Adrenal gland (tissue), 12 donors: ENCODE data around the gene RNFT2. TPM values are rescaled to one million over a fixed set of nuclear protein-coding genes. Genes with fewer than 3 reads are reported as not detected.

ENCODE experiments used
- DNase-seq, 7 donors: peaks; one replicate each; pipeline ENCODE4 v3.0.0-alpha.2; 2019 to 2020
- H3K27ac ChIP-seq, 5 donors: fragments of 200-600 bp; sonication (generic) in 4 of 5; 1 replicate in 3 of 5; 2 replicates in 2 of 5; pipeline versions ENCODE4 v1.5.1 to v1.8.0; 2016 to 2020; ENCODE audit warnings: mild to moderate bottlenecking in 1 of 5
- H3K27me3 ChIP-seq: fragments of 200-600 bp; 2 replicates; pipeline ENCODE4 v1.8.0; 2021
- H3K36me3 ChIP-seq, 2 donors: fragments of 200-600 bp; replicated peaks in 1 of 2; 1 replicate in 1 of 2; 2 replicates in 1 of 2; pipeline versions ENCODE4 v1.5.1 to v1.8.0; 2018 to 2022
- H3K4me1 ChIP-seq, 2 donors: fragments of 200-600 bp; replicated peaks in 1 of 2; 1 replicate in 1 of 2; 2 replicates in 1 of 2; pipeline versions ENCODE4 v1.5.1 to v1.8.0; 2018 to 2021
- H3K4me3 ChIP-seq, 4 donors: fragments of 200-600 bp; sonication (generic) in 3 of 4; one replicate each; pipeline ENCODE4 v1.5.1; 2016 to 2018
- H3K9me3 ChIP-seq, 3 donors: fragments of 200-600 bp; sonication (generic) in 1 of 3; replicated peaks in 1 of 3; 1 replicate in 2 of 3; 2 replicates in 1 of 3; pipeline versions ENCODE4 v1.5.1 to v1.8.0; 2016 to 2021
- POLR2A ChIP-seq, 2 donors: fragments of 450-650 bp; IDR thresholded peaks; one replicate each; pipeline ENCODE4 v1.6.1; 2017; ENCODE audit warnings: antibody characterized with exemption in 2 of 2, mild to moderate bottlenecking in 2 of 2, moderate library complexity in 1 of 2
- WGBS, 4 donors: extraction: QIAGEN DNeasy Blood & Tissue Kit in 2 of 4; methylation state at CpG; one replicate each; pipeline versions ENCODE4 v1.1.5 to v1.1.7; 2013 to 2017; 5-methylcytosine and 5-hydroxymethylcytosine counted together
- intact Hi-C, 2 donors: fragments of 100-400 bp; cut with DNase I; formaldehyde crosslinking; loops; one replicate each; pipeline versions ENCODE4 v1.14.1 to v1.15.0; 2022 to 2023
- polyA plus RNA-seq, 3 donors: library from polyadenylated mRNA; stranded (reverse); fragments of 200-250 nt in 2 of 3; fragments of 350-450 nt in 1 of 3; fragmentation: Illumina TruSeq in 1 of 3; extraction: RNeasy Lipid Tissue Mini Kit (QIAGEN cat#74804) in 1 of 3; gene quantifications; one replicate each; pipeline ENCODE4 v1.2.3, GENCODE V29; 2013 to 2014
- total RNA-seq, 9 donors: library from RNA; depleted of rRNA in 4 of 9; stranded (reverse); fragments of >200 nt in 4 of 9; fragments of 120-200 nt in 1 of 9; fragmentation: NEBNext Ultra II Directional in 1 of 9; extraction: Animal tissue kit (Norgen Biotek cat#: 25700) in 1 of 9; gene quantifications; one replicate each; pipeline versions ENCODE4 v1.1.0 to v1.2.4, GENCODE V29; 2013 to 2023
- TF ChIP-seq, protein P1 (sequence below), 6 experiments: fragments of 450-650 bp in 4 of 6; fragments of 200-600 bp in 2 of 6; sonication (generic) in 1 of 6; IDR thresholded peaks; 1 replicate in 5 of 6; 2 replicates in 1 of 6; pipeline versions ENCODE4 v1.5.1 to v1.8.0; 2016 to 2021; ENCODE audit warnings: antibody characterized with exemption in 6 of 6, mild to moderate bottlenecking in 2 of 6, moderate library complexity in 1 of 6
- donor health status: healthy with polysubstance abuse.
- donor health status: Bipolar disorder and iron deficiency.
- donor health status: DM: yes; HTN: yes; CAD: no.
- donor health status: DM: no; HTN: no; CAD: no.
- donor health status: DM: no; HTN: no; CAD: no.
- donor health status: DM: yes; HTN: yes; CAD: no.

Gene RNFT2
- total and polyA plus RNA-seq, 12 donors: 2.8 to 11.4 (median 5.8) TPM

DNA sequence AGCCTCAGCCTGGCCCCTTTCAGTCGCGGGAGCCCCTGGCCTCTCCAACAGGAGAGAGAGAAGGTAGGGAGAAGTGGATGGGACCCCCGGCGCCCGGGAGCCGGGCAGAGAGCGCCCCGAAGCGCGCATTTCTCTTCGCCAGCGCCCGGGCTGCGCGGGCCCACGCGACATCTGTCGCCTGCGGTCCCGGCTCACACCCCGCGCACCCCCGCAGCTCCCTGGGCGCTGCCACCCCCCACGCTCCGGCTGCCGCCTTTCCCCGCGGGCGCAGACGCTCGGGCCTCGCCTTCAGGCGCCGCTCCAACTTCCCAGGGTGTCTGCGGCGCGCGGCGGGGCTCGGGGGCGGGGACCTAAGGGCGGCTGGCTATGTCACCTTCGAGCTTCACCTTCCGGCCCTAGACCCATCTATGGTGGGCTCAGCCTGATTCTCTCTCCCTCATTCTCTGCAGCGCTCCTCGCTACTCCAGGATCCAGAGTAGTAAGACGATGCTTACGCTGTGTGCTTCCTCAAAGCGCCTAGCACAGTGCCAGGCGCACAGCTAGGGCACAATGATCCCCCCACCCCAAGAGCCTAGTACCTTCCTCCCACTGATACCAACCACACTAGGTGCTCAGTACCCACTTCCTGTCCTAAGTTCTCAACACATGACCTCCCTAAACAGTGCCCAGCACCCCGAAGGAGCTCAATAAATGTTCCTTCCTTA lies 141.5 kb downstream of the RNFT2 start:
- TF ChIP-seq POLR2A (IDR thresholded peaks at IDR 0.05): no peak
- TF ChIP-seq, protein P1, sequence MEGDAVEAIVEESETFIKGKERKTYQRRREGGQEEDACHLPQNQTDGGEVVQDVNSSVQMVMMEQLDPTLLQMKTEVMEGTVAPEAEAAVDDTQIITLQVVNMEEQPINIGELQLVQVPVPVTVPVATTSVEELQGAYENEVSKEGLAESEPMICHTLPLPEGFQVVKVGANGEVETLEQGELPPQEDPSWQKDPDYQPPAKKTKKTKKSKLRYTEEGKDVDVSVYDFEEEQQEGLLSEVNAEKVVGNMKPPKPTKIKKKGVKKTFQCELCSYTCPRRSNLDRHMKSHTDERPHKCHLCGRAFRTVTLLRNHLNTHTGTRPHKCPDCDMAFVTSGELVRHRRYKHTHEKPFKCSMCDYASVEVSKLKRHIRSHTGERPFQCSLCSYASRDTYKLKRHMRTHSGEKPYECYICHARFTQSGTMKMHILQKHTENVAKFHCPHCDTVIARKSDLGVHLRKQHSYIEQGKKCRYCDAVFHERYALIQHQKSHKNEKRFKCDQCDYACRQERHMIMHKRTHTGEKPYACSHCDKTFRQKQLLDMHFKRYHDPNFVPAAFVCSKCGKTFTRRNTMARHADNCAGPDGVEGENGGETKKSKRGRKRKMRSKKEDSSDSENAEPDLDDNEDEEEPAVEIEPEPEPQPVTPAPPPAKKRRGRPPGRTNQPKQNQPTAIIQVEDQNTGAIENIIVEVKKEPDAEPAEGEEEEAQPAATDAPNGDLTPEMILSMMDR (IDR thresholded peaks at IDR 0.05): no peak
- H3K4me1 ChIP-seq: peaks cover 12 to 16% of the 10 kb centered on the region in 2 donors
- 2 to 6% (median 5%) methylated on average over 2 to 52 of the region's 52 CpGs for WGBS, 4 donors
- H3K36me3 ChIP-seq: no peaks in the 10 kb centered on the region
- H3K27ac ChIP-seq: no peak overlapping the region
- H3K27me3 ChIP-seq: peaks cover 55% of the 10 kb centered on the region
- DNase-seq: no peak
- H3K9me3 ChIP-seq: no peaks in the 10 kb centered on the region
- intact Hi-C loops: no loop called here
- H3K4me3 ChIP-seq: no peak overlapping the region

DNA sequence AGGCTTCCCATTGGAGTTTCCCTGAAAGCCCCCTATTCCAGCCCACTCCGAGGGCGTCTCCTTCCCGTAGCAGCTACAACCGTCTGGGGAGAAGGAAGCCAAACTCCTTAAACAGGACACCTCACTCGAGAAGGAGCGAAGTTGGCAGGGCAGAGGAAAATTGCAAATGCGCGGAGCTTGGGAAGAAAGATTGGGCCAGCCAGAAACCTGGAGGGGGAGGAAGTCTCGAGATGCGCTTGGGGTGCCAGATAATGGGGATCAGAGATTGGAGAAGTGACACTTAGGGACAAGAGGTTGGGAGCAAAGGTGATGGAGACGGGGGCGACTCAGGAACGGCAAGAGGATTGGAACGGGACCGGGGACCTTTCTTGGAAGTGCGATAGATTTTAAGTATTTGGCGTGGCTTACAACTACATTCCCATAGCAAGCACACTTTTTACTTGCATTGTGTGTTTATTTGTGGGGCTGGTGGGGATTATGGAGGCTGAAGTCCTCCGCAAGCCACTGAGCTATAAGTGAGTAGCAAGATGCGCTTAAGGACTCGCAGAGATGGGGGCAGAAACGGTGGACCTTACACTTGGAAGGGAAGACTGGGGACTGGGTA lies 142.2 kb downstream of the RNFT2 start:
- H3K27me3 ChIP-seq: peaks cover 56% of the 10 kb centered on the region
- no peaks in the 10 kb centered on the region for H3K9me3 ChIP-seq
- H3K4me1 ChIP-seq: peaks cover 12 to 16% of the 10 kb centered on the region in 2 donors
- WGBS, 4 donors: 8 to 14% (median 11%) methylated on average over 20 to 21 of the region's 21 CpGs
- no peak for TF ChIP-seq POLR2A (IDR thresholded peaks at IDR 0.05)
- TF ChIP-seq, protein P1 (IDR thresholded peaks at IDR 0.05): no peak
- no peak for DNase-seq
- intact Hi-C loops: no loop called here
- peak overlapping the region in 1 of 4 donors; percentile 48 for H3K4me3 ChIP-seq
- H3K36me3 ChIP-seq: no peaks in the 10 kb centered on the region
- H3K27ac ChIP-seq: no peak overlapping the region

DNA sequence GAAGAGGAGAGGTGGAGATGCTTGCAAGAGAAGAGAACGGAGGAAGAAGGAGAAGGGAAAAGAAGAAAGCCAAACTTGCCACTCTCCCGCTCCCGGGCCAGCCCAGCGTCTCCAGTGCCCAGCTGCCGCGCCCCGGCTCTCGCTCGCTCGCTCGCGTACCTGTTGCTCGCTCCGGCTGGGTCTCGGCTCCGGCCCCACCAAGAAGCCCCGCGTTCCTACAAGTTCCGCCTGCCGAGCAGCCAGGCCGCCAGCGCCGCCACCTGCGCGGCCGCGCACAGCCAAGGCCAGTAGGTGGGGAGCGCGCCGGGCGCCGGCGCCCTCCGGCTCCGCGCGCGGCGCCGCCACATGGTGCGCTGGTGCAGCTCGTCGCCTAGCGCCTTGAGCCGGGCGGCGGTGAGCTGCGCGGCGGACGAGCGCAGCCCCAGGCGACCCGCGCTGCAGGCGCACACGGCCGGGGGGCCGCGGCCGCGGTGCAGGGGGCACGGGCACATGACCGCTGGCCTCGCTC lies 142.8 kb downstream of the RNFT2 start:
- 0 to 1% (median 1%) methylated on average over 15 to 65 of the region's 65 CpGs for WGBS, 4 donors
- Histone ChIP-seq H3K9me3 (no peaks in the 10 kb centered on the region), H3K36me3 (no peaks in the 10 kb centered on the region), H3K4me1 (peaks cover 12 to 16% of the 10 kb centered on the region in 2 donors), H3K4me3 (peak overlapping the region in 1 of 4 donors; percentile 48), H3K27ac (no peak overlapping the region), H3K27me3 (peaks cover 56% of the 10 kb centered on the region)
- no peak for TF ChIP-seq POLR2A (IDR thresholded peaks at IDR 0.05)
- TF ChIP-seq, protein P1 (IDR thresholded peaks at IDR 0.05): peak in 1 of 6 experiments; percentile 13
- intact Hi-C loops: no loop called here
- DNase-seq: peak in 5 of 7 donors; percentile 21 to 54 (median 34)

DNA sequence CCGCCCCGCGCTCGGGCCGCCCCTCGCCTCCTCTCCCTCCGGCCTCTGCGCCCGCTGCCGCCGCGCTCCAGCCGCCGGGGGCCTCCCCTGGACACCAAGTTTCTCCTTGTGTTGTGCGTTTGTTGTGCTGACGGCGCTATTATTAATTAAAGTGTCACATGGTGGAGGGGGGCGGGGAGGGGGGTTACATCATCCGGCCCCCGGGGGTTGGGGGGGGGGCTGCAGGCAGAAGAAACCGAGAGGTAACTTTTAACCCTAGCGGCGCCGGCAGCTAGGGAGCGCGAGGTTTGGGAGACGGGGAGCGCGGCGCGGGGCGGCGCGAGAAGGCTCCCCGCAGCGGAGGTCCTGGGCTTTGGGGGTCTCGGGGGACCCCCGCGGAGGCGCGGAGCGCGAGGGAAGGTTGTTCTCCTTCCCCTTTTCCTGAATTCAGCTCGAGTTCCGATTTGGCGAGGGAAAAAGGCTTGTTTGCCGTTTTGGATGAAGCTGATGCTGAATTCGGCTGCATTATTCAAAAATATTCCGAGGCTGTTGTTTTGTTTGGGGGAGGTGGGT lies 143.3 kb downstream of the RNFT2 start, which contains the start of gene HRK:
HRK (minus strand) TSS at position 117 of the 552 bp plus-strand sequence. CDS start 134 bp downstream, outside the sequence.
- TF ChIP-seq, protein P1 (IDR thresholded peaks at IDR 0.05): no peak
- TF ChIP-seq POLR2A (IDR thresholded peaks at IDR 0.05): no peak
- Histone ChIP-seq H3K4me1 (peaks cover 12 to 16% of the 10 kb centered on the region in 2 donors), H3K4me3 (peak within 1 kb of the TSS in 2 of 4 donors; percentile 9 to 48), H3K27me3 (peaks cover 56% of the 10 kb centered on the region), H3K9me3 (no peaks in the 10 kb centered on the region), H3K36me3 (no peaks in the 10 kb centered on the region), H3K27ac (no peak within 1 kb of the TSS)
- intact Hi-C loops: no loop called here
- DNase-seq: peak in 4 of 7 donors; percentile 19 to 58 (median 30)
- WGBS, 4 donors: 0 to 2% (median 1%) methylated on average over 22 to 49 of the region's 49 CpGs
